ENCODE data around the gene OR1S2. TPM values are rescaled to one million over a fixed set of nuclear protein-coding genes. Genes with fewer than 3 reads are reported as not detected.

OR1S2 gene
- total RNA-seq, result not detected in 2 replicates

GRCh38 chr11:58204042-58204441, at the start of gene OR1S2:
TSS of gene OR1S2 (minus strand) at chr11:58204142. CDS start at chr11:58204142, 0 bp downstream.

GRCh38 chr11:58212420-58212819, 8.5 kb upstream of the OR1S2 start, which contains the start of gene OR1S1:
TSS of gene OR1S1 (plus strand) at chr11:58212720.

GRCh38 chr11:58188770-58189169, 15.2 kb downstream of the OR1S2 start, which contains the start of gene OR9Q2:
TSS of gene OR9Q2 (plus strand) at chr11:58189070. CDS start at chr11:58190491, 1,421 bp downstream.

Other genes with a start within 250 kb of the OR1S2 start
- gene OR9Q1, start 180.3 kb downstream of the OR1S2 start, total RNA-seq, result not detected in 2 replicates
- gene OR6Q1, start 173.2 kb downstream of the OR1S2 start, total RNA-seq, result not detected in 2 replicates
- not detected in 2 replicates for gene OR9I1, start 78.6 kb downstream of the OR1S2 start, total RNA-seq
- not detected in 2 replicates for gene OR9Q2, start 15.1 kb downstream of the OR1S2 start, total RNA-seq
- gene OR1S1, start 8.6 kb upstream of the OR1S2 start, total RNA-seq, result not detected in 2 replicates
- not detected in 2 replicates for gene OR10Q1, start 24.8 kb upstream of the OR1S2 start, total RNA-seq
- gene OR10W1, start 64.1 kb upstream of the OR1S2 start, total RNA-seq, result not detected in 2 replicates
- gene OR5B17, start 154.9 kb upstream of the OR1S2 start, total RNA-seq, result not detected in 2 replicates
- not detected in 2 replicates for gene OR5B3, start 202.7 kb upstream of the OR1S2 start, total RNA-seq
- not detected in 2 replicates for gene OR5B2, start 224.0 kb upstream of the OR1S2 start, total RNA-seq
- gene OR5B12, start 238.1 kb upstream of the OR1S2 start, total RNA-seq, result not detected in 2 replicates

Measured in vein endothelial cell (primary cell).